Right lung (tissue), 5 donors: Measurements from ENCODE around the gene NUBP2. TPM values are rescaled to one million over a fixed set of nuclear protein-coding genes. Genes with fewer than 3 reads are reported as not detected.
A peak's percentile ranks its signal among the peaks of the same experiment; 100 is the strongest.

Experiments
- DNase-seq, 2 donors: peaks; one replicate each; pipeline ENCODE4 v3.0.0-alpha.2; 2013
- polyA plus RNA-seq, 5 donors: library from polyadenylated mRNA; unstranded; fragments of 120-200 nt; gene quantifications; one replicate each; pipeline versions ENCODE4 v1.2.1 to v1.2.3, GENCODE V29; 2013; ENCODE audit warnings: inconsistent platforms in 1 of 5, low replicate concordance in 1 of 5; ENCODE audit not compliant: insufficient read length in 5 of 5, insufficient read depth in 1 of 5

Gene NUBP2
- polyA plus RNA-seq, 5 donors = 26.4 to 71.8 (median 40.8) TPM

DNA sequence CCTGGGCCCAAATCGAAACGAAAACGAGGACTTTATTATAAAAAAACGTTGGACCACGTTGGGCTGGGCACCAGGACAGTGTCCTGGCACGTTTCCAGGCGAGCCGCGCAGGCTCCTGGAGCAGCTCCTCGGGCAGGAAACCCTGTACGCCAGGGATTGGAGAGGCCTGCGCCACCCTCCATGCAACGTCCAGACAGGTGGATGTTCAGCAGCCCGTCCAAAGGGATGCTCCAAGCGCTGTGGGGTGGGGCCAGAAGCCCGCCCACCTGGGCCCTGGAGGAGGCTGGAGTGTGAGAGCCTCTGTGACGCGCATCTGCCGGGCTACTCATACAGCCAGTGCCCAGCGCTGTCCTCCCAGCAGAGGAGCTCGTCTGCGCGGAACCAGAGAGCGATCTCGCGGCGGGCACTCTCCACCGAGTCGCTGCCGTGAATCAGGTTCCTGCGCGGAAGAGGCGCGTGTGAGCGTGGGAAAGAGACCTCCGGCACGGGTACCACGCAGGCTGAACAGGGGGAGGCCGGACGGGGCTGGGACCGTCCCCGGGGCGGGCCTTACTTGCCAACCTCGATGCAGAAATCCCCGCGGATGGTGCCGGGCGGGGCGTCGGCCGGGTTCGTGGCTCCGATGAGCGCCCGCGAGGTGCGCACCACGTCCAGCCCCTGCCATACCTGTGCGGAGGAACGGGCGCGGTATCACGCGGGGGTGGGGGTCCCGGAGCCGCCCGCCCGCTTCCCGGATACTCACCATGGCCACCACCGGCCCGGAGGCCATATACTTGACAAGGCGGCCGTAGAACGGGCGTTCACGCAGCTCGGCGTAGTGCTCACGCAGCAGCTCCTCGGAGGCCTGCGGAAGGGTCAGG is 12.2 kb upstream of the NUBP2 start:
- no peak for DNase-seq

DNA sequence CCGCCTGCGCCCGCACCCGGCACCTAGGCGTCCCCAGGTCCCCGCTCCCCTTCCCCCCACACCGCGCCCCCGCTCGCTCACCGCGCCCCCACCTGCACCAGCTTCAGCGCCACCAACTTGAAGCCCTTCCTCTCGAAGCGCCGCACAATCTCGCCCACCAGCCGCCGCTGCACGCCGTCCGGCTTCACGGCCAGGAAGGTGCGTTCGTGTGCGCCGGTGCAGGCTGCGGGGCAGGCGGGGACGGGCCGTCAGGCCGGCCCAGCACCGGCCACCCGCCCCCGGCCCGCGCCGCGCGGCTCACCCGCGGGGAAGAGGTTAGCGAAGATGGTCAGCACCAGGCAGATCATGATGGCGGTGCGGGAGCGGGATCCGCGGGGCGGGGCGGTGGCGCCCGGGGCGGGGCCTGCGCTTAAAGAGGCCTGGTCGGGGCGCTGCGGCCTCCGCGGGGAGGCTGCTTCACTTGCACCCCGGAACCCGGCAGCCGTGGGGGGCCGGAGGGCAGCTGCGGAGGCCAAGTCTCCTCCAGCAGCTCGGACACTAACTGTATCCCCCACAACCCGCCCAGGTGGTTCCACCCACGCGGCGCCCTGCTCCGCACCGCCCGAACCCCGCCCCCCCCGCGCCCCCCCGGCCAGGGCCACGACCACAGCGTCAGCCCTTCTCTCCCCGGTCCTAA is 11.4 kb upstream of the NUBP2 start, which contains the start of gene NME3:
TSS of gene NME3 (minus strand) at position 356 of the 676 bp plus-strand sequence. CDS start at position 347, 9 bp downstream.
- DNase-seq = peak; percentile 44 to 57

DNA sequence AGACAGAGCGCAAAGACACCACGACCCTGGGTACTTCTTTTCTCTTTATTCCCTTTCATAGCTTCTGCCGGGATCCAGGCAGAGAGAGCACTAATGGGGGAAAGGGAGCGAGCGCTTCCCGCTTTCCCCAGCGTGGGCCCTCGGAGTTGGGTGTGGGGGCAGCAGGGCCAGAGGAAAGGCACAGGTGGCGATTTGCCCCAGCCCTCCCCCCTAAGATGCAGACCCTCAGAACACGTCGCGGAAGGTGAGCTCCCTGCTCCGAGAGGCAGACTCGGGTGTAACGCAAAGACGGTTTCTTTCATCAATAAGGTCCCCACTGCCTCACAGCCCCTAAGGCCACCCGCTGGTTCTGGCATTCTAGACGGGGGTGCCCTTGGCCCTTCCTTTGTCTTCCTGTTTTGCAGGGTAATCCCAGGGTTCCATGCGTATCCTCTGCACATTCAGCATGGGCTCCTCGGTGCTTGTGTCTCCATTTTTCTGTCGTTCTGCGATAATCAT is 10.8 kb upstream of the NUBP2 start:
- no peak for DNase-seq

DNA sequence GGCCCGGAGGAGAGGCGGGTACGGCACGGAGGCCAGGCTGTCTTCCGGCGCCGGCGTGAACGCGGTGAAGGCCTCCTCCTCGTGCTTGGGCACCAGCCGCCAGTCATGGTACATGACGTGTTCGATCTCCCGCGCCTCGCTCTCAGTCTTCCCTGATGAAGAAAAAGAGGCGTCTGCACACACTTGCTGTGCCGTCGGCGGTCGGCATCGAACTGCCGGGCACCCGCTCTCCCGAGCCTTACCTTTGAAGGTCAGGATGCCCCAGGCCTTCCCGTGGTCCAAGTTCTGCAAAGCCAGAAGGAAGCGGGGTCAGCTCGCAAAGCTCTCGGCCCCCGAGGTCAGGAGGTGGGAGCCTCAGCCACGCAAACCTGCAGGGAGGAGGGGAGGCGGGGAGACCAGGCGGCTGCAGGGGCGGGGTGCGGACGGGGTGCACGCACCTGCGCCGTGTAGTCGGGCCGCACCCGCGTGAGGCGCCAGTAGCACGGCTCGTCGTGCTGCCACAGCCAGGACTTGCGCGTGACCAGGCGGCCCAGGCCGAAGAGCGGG is 10.3 kb upstream of the NUBP2 start, which contains the start of gene EME2:
TSS of gene EME2 (plus strand) at position 449 of the 546 bp plus-strand sequence. CDS start 418 bp downstream, outside the sequence.
- no peak for DNase-seq

DNA sequence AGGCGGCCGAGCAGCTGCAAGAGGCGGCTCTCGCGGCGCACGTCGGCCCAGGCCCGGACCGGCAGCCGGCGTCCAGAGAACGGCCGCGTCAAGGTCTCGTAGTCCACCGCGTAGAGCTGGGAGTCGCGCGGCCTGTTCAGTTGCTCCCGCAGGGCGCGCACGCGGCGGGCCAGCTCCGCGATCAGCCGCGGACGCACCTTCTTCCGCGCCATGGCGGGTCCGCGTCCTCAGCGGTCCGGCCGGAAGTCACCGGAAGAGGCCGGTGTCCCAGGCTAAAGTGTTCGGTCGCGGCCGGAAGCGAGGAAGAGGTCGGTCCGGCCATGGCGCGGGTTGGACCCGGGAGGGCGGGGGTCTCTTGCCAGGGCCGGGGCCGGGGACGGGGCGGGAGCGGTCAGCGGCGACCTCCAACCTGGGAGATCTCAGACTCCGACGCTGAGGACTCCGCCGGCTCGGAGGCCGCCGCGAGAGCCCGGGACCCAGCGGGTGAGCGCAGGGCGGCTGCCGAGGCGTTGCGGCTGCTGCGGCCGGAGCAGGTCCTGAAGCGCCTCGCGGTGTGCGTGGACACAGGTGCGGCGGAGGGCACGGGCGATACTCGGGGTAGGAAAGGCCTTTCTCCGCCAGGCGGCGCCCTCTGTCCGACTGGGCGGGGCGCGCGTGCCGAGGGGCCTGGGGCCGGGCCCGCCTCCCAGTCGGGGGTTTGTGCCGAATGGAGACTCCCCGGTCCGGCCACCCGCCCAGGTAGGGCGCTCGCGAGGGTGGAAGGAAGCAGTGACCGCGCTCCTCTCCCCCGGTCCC is 9.7 kb upstream of the NUBP2 start, which contains the start of gene MRPS34:
TSS of gene MRPS34 (minus strand) at position 227 of the 795 bp plus-strand sequence. CDS start at position 212, 15 bp downstream.
- DNase-seq = peak; percentile 75 to 84

DNA sequence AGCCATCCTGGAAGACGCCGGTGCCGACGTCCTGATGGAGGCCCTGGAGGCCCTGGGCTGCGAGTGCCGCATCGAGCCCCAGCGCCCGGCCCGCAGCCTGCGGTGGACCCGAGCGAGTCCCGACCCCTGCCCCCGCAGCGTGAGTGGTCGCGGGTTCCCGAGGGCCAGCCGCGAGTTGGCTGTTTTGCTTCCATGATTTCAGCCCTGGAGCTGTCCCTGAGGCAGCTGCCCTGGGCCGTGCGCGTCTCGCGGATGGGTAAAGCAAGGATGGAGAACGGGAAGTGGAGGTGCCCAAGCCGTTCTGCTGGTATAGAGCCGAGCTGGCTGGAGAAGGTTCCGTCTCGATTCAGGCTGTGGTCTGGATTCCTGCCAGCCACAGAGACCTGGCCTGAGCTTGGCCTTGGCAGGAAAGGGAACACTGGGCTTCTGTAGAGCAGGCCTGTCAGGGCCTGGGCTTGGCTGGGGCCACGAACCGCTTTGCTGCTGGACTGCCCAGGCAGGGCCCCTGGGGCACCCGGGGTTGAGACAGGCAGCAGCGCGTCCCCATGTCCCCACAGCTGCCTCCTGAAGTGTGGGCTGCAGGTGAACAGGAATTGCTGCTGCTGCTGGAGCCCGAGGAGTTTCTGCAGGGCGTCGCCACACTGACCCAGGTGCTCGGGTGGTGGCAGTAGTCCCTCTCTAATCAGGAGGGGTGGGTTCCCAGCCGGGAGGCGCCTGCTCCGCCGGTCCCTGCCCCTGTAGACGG is 8.9 kb upstream of the NUBP2 start:
- no peak for DNase-seq

DNA sequence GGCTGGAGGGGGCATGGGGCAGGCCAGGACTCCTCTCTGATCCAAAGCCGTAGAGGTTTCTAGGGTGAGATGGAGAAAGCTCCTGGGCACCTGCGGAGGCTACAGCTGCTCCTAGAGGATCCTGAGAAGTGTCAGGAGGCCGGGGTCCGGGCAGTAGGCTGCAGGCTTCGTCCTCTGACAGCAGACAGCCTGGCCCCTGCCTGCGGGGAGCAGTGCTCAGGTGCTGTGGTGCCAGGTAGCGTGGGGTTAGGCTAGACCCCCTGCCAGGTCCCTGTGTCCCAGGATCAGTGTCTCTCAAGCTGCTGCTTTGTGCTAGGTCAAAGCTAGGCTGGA is 8.3 kb upstream of the NUBP2 start:
- DNase-seq = no peak

DNA sequence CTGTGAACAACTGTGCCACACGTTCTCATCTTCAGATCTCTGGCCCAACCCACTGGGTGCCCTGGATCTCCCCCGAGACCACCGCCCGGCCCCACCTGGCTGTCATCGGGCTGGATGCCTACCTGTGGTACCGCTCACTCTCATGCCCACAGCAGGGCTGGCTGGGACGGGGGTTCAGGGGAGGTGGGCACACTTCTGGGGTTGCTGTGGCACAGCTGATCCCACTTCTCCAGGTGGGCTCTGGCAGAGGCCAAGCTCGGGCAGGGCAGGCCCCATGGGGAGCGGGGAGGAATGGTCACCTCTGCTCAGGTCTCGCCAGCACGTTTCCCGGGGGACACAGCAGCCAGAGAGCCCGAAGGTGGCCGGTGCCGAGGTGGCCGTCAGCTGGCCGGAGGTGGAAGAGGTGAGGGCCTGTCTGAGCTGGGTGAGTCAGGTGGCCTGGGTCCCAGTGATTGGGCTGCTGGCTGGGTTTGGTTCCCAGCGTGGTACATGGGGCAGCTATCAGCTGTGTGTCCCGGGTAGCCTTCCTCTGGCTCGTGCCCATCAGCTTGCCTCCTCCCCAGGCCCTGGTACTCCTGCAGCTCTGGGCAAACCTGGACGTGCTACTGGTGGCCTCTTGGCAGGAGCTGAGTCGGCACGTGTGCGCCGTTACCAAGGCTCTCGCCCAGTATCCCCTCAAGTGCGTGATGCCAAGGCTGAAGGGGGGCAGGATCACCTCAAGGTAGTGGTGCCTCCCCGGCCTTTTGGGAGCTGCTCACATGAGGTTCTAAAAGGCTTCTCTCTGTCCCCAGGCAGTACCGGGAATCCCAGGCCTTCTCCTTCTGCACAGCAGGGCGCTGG is 7.5 kb upstream of the NUBP2 start:
- no peak for DNase-seq

DNA sequence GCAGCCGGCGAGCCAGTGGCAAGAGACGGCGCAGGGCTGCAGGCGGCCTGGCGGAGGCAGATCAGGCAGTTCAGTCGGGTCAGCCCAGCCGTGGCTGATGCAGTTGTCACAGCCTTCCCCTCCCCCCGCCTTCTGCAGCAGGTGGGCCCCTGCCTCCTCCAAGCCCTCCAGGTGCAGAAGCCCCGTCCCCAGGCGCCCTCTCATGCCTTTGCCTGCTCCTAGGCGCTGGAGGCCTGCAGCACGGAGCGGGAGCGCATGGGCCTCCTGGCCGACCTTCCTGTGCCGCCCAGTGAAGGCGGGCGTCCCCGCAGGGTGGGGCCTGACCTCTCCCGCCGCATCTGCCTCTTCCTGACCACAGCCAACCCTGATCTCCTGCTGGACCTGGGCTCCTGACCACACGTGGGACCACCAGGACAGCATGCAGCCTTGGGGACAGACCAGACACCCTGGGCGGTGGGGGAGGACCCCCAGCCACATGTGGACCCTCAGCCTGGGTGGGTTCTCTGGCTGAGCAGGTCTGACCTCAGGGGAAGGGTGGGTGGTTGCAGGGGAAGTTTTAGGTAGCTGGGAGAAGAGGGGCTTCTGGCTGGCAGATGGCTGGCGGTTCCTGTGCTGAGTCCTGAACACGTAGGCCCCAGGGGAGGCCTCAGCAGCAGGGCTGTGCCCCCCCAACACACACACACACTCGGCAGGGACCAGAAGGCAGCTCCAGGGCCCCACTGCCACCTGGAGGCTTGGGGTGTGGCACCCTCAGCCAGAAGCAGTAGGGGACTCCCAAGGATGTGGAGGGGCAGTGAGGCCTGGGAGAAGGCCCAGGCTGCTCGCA is 6.7 kb upstream of the NUBP2 start:
- DNase-seq = no peak

DNA sequence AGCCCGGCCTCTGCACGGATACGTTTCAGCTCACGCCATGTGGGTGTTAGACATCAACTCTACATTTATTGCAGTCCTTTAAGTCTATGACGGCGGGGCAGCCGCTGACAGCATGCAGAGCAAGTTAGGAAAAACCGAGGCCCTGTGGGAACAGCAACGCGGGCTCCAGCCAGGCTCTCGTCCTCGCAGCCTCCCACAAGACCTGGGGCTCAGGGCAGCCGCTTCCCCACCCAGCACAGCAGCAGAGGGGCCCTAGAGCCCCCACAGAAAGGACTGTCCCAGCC is 6.1 kb upstream of the NUBP2 start:
- no peak for DNase-seq

DNA sequence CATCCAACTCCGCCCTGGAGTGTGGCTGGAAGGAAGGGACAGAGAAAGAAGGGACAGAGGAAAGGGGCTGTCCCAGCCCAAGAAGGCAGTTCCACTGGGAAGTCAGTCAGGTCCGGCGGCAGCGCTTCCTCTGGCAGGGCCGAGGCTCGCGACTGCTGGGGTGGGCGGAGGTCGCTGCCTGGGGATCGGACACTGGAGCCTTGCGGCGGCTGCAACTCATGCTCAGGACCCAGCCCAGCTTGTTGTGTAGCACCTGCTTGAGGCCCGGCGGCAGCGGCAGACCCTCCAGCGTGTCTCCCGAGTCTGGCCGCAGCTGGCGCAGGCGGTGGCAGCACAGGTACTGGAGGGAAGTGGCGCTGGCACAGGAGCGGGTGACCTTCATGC is 5.8 kb upstream of the NUBP2 start:
- DNase-seq = no peak

DNA sequence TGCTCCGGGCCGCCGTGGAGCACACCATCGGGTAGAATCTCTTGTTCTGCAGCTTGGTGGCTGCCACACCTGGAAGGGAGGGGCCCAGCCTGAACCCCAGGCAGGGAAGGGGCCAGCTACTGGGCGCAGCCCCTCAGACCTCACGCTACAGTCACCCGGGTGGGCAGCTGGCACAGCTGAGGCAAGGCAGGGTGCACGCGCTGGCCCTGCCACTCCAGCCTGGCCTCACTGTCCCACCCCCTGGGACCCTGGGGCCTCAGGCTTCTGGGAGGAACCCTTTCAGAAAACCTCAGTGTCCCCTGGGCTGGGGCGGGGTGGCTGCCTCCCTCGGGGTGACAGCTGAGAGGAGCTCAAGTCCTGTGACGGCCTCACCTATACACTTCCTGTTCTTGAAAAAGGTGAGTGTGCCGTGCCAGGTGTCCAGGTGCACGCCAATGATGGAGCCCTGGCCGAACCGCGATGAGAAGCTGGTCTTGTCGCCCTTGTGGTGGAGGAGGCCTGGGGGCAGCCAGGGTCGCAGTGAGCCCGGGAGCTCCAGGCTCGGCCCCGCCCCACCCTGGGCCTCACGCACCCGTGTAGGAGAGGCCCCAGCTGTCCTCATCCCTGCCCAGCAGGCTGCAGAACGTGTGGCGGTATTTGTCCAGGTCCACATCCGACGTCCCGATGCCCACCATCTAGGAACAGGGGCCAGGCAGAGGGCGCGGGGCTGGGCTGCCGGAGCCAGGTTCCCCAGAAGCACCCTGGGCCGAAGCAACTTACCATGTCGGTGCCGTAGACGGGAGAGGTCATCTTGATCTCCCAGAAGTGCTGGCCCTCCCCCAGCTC is 5.2 kb upstream of the NUBP2 start:
- no peak for DNase-seq

DNA sequence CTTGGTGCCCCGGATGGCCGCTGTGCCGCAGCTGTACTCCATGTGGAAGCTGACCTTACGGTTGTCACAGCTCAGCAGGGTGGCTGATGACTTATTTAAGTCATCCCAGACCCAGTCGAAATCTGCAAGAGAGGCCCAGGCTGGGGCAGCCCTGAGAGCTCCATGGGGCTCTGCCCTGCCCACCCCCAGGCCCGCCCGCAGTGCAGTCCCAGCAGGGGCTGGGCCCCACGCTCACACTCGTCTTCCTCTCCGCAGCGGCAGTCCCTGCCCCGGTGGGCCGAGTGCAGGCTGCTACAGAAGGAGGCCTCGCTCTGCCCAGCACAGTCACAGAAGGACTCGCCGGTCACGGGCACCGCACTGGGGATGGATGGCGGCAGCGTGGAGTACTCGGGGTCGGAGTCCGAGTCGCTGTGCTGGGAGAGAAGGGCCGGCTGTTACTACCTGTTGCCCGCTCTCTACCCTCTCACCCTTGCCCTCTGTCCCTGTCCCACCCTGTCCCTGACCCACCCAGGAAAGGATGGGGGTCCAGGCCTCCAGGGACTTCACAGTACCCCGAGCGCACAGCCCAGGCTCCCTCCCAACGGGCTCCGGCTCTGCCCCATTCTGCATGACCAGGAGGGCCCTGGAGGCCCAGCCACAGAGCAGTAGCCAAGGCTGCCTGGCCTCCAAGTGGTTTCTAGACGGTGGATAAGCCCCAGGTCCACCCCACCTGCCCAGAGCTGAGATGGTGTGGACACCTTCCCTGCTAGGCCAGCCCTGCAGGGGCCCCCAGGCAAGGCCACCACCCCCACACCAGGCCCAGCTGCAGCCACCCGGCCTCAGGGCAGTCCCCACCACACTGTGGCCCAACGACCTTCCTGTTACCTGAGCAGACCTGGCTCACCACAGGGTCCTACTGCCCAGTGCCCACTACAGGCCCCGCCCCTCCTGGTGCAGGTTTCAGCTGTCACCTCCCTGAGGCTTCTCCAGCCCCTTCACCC is 4.3 kb upstream of the NUBP2 start:
- DNase-seq = no peak

DNA sequence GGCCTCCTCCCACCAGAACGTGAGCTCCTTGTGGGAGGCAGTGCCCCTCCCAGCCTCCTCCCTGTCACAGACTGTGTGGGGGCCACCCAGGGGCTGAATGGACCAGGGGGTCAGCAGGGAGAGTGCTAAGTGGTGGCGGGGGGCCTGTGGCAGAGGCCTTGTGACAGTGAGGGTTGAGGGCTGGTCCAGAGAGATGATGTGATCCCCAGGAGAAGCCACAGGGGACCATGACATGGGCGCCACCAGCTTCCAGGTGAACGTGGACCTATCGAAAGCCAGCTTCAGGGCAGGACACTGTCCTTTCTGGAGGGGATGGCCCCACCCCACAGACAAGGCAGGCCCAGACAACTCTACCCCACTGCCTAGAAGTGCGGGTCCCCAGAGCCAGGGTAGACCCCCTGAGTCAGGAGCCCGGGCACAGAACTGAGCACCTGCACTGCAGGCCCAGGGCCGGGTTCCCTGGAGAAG is 3.5 kb upstream of the NUBP2 start:
- no peak for DNase-seq

DNA sequence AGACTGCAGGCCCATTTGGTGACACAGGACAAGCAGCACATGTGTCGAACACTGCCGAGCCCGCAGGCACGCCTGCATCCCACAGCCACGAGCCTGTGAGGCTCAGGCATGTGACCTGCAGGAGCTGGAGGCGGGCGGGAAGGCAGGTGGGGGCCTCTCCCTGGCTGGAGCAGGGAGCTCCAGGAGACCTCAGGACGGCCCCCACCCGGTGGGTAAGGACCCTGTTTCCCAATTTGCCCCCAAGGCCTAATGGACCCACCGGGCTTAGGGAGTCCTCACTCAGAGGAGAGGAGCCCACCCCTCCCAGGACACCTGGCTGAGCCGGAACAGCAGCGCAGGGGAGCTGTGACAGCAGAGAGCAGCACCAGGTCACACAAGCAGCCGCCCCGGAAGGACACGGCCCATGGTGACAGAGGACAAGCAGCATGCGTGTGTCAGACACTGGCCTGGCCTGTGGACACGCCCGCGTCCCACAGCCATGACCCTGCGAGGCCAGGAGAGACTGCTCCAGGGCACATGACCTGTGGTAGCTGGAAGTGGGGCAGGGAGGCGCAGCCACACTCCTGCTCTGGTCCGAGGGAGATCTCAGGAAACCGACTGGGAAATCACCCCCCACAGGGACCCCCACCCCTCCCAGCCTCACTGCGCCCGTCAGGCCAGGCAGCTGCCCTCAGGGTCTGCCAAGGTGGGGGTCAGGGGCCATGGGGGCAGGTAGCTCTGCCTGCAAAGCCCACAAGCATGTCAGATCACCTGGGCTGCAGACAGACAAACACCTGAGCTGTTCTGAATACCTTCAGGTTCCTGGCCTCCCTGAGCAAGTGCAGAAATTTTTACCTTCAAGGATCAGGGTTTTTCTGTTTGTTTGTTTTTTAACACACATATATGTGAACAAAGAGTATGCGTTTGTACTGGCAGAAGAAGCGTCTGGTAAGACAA is 2.8 kb upstream of the NUBP2 start:
- DNase-seq = no peak

DNA sequence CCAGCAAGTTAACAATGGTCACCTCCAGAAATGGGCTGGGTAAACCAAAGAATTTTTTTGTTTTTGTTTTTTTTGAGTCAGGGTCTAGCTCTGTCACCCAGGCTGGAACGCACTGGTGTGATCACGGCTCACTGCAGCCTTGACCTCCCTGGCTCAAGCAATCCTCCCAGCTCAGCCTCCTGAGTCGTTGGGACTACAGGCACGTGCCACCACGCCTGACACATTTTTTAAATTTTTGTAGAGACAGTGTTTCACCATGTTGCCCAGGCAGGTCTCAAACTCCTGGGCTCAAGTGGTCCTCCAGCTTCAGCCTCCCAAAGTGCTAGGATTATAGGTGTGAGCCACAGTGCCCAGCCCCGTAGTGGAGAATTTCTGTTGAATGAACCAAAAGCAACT is 2.1 kb upstream of the NUBP2 start:
- DNase-seq = no peak
